ENCODE results near the gene GRIN3B. TPM values are rescaled to one million over a fixed set of nuclear protein-coding genes. Genes with fewer than 3 reads are reported as not detected.
A peak's percentile ranks its signal among the peaks of the same experiment; 100 is the strongest.

GRIN3B gene
- total and polyA plus RNA-seq, 10 of the 15 experiments (the other 5 are each of a cell fraction or from before 2014, with no cell fraction given), result 0.15 TPM; not detected in 9

DNA sequence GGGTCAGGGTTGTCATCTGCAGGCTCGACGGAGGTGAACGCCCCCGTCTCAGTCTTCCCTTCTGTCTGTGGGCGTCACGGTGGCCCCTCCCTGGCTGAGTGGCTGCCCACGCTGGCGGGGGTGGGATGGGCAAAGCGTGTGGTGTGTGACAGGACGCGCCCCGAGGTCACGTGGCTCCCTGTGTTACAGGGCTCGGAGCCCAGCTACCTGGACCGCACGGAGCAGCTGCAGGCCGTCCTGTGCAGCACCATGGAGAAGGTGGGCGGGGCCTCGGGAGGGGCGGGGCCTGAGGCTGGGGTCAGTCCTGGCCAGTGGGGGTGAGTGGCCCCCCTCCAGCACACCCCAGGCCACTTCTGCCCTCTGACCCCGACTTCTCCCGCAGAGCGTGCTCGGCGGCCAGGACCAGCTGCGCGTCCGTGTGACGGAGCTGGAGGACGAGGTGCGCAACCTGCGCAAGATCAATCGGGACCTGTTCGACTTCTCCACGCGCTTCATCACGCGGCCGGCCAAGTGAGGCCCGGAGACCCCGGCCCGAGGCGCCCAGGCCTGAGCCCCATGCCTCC is 6.3 kb upstream of the GRIN3B start:
- Histone ChIP-seq H3K36me3 (ENCODE audit: control insufficient read depth in 2 of 2, insufficient read depth in 2 of 2, low read length in 1 of 2) (peaks cover 4 to 14% of the 10 kb centered on the region in 2 experiments; a peak in 3 of 4 replicates), H3K4me2 (ENCODE audit: control insufficient read depth, insufficient read depth) (no peak overlapping the region), H3K27ac (ENCODE audit: control insufficient read depth, insufficient read depth) (no peak overlapping the region), H3K4me1 (ENCODE audit: control insufficient read depth, insufficient read depth, low read length) (no peaks in the 10 kb centered on the region; the same call in 1 of the 2 replicates), H3K27me3 (replicated peaks in 1 of 2; ENCODE audit: control insufficient read depth in 2 of 2, insufficient read depth in 2 of 2, low read length in 1 of 2) (no peaks in the 10 kb centered on the region), H3K4me3 (no peak overlapping the region), H4K20me1 (ENCODE audit: control insufficient read depth, insufficient read depth) (no peaks in the 10 kb centered on the region), H3K9ac (ENCODE audit: control insufficient read depth, insufficient read depth, low read length) (no peak overlapping the region), H3K79me2 (ENCODE audit: control insufficient read depth, insufficient read depth, low read length) (no peaks in the 10 kb centered on the region), H2AFZ (ENCODE audit: control insufficient read depth, low read depth, low read length) (no peak overlapping the region), H3K9me3 (replicated peaks; ENCODE audit: control insufficient read depth, insufficient read depth, low read length) (no peaks in the 10 kb centered on the region)
- ChIA-PET CTCF (no interaction called here), RAD21 (ENCODE audit: unreplicated experiment) (no interaction called here), SMC1A (ENCODE audit: uncharacterized antibody, unreplicated experiment) (no interaction called here), POLR2A (no interaction called here)
- FAIRE-seq, result no peak
- TF ChIP-seq, protein P1, sequence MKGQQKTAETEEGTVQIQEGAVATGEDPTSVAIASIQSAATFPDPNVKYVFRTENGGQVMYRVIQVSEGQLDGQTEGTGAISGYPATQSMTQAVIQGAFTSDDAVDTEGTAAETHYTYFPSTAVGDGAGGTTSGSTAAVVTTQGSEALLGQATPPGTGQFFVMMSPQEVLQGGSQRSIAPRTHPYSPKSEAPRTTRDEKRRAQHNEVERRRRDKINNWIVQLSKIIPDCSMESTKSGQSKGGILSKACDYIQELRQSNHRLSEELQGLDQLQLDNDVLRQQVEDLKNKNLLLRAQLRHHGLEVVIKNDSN (IDR thresholded peaks at IDR 0.05; ENCODE audit: borderline replicate concordance, extremely low read length, insufficient read depth, low read depth, low read length), result peak; percentile 32
- TF ChIP-seq STAT3 (IDR thresholded peaks at IDR 0.05; ENCODE audit: low read depth, low read length) (no peak), POLR2A (IDR thresholded peaks at IDR 0.05; ENCODE audit: low read depth, low read length) (peak; percentile 64)
- in situ Hi-C loops (cut with MboI) (no loop called here), intact Hi-C loops (cut with micrococcal nuclease; ENCODE audit: unreplicated experiment) (no loop called here)
- ATAC-seq, result no peak
- 92% methylated on average over 39 of the region's 43 CpGs for WGBS (ENCODE audit: insufficient coverage, insufficient replicate concordance, low lambda C conversion rate, missing lambda C conversion rate)
- DNase-seq (ENCODE audit: low read depth, low spot score), result no peak
- no TSS peak for BruUV-seq (replicated peaks)

DNA sequence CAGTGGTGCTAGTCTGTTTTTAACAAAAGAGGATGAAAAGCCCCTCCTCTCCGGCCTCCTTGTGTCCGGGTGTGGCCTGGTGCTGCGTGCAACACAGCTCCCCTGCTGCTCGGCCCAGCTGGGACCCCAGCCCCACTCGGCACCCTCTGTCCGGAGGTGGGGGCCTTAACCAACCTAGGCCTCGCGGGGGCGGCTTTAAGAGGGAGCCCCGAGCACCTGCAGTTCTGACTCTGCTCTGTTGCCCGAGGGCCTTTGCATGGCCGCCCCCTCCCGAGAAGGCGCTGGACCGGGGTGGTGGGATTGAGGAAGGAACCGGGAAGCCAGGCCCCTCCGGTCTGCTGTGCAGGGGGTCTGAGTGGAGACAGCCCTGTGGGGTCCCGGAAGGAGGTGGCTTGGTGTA is 5.7 kb upstream of the GRIN3B start:
- SMC1A ChIA-PET (ENCODE audit: uncharacterized antibody, unreplicated experiment), result no interaction called here
- Histone ChIP-seq H3K27ac (ENCODE audit: control insufficient read depth, insufficient read depth) (no peak overlapping the region), H3K4me2 (ENCODE audit: control insufficient read depth, insufficient read depth) (no peak overlapping the region), H3K9ac (ENCODE audit: control insufficient read depth, insufficient read depth, low read length) (no peak overlapping the region), H3K9me3 (replicated peaks; ENCODE audit: control insufficient read depth, insufficient read depth, low read length) (no peaks in the 10 kb centered on the region), H2AFZ (ENCODE audit: control insufficient read depth, low read depth, low read length) (no peak overlapping the region), H4K20me1 (ENCODE audit: control insufficient read depth, insufficient read depth) (no peaks in the 10 kb centered on the region), H3K36me3 (ENCODE audit: control insufficient read depth in 2 of 2, insufficient read depth in 2 of 2, low read length in 1 of 2) (peaks cover 4 to 12% of the 10 kb centered on the region in 2 experiments; a peak in 3 of 4 replicates), H3K4me3 (no peak overlapping the region), H3K79me2 (ENCODE audit: control insufficient read depth, insufficient read depth, low read length) (no peaks in the 10 kb centered on the region), H3K27me3 (replicated peaks in 1 of 2; ENCODE audit: control insufficient read depth in 2 of 2, insufficient read depth in 2 of 2, low read length in 1 of 2) (no peaks in the 10 kb centered on the region), H3K4me1 (ENCODE audit: control insufficient read depth, insufficient read depth, low read length) (no peaks in the 10 kb centered on the region; the same call in 1 of the 2 replicates)
- WGBS (ENCODE audit: insufficient coverage, insufficient replicate concordance, low lambda C conversion rate, missing lambda C conversion rate), result 93% methylated on average over 18 of the region's 18 CpGs
- intact Hi-C loops (cut with micrococcal nuclease; ENCODE audit: unreplicated experiment) (no loop called here), in situ Hi-C loops (cut with MboI) (no loop called here)
- FAIRE-seq, result no peak
- CTCF ChIA-PET, result no interaction called here
- POLR2A ChIA-PET, result no interaction called here
- ATAC-seq, result no peak
- DNase-seq (ENCODE audit: low read depth, low spot score), result no peak
- RAD21 ChIA-PET (ENCODE audit: unreplicated experiment), result no interaction called here
- BruUV-seq (replicated peaks), result no TSS peak
- no peak for TF ChIP-seq TCF7 (IDR thresholded peaks at IDR 0.05; ENCODE audit: borderline replicate concordance)
- no peak for TF ChIP-seq RFX5 (IDR thresholded peaks at IDR 0.05; ENCODE audit: low read depth, low read length)
- TF ChIP-seq, protein P2, sequence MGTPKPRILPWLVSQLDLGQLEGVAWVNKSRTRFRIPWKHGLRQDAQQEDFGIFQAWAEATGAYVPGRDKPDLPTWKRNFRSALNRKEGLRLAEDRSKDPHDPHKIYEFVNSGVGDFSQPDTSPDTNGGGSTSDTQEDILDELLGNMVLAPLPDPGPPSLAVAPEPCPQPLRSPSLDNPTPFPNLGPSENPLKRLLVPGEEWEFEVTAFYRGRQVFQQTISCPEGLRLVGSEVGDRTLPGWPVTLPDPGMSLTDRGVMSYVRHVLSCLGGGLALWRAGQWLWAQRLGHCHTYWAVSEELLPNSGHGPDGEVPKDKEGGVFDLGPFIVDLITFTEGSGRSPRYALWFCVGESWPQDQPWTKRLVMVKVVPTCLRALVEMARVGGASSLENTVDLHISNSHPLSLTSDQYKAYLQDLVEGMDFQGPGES (IDR thresholded peaks at IDR 0.05), result no peak
- TF ChIP-seq, protein P3, sequence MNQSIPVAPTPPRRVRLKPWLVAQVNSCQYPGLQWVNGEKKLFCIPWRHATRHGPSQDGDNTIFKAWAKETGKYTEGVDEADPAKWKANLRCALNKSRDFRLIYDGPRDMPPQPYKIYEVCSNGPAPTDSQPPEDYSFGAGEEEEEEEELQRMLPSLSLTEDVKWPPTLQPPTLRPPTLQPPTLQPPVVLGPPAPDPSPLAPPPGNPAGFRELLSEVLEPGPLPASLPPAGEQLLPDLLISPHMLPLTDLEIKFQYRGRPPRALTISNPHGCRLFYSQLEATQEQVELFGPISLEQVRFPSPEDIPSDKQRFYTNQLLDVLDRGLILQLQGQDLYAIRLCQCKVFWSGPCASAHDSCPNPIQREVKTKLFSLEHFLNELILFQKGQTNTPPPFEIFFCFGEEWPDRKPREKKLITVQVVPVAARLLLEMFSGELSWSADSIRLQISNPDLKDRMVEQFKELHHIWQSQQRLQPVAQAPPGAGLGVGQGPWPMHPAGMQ (IDR thresholded peaks at IDR 0.05; ENCODE audit: borderline replicate concordance), result no peak
- TF ChIP-seq NFYA (IDR thresholded peaks at IDR 0.05; ENCODE audit: borderline replicate concordance, low read depth, low read length), result no peak
- no peak for TF ChIP-seq TCF3 (IDR thresholded peaks at IDR 0.05; ENCODE audit: borderline replicate concordance, insufficient read depth, low read depth, low read length)
- no peak for TF ChIP-seq EED (IDR thresholded peaks at IDR 0.05; ENCODE audit: low read depth)
- TF ChIP-seq, protein P4, sequence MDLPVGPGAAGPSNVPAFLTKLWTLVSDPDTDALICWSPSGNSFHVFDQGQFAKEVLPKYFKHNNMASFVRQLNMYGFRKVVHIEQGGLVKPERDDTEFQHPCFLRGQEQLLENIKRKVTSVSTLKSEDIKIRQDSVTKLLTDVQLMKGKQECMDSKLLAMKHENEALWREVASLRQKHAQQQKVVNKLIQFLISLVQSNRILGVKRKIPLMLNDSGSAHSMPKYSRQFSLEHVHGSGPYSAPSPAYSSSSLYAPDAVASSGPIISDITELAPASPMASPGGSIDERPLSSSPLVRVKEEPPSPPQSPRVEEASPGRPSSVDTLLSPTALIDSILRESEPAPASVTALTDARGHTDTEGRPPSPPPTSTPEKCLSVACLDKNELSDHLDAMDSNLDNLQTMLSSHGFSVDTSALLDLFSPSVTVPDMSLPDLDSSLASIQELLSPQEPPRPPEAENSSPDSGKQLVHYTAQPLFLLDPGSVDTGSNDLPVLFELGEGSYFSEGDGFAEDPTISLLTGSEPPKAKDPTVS (IDR thresholded peaks at IDR 0.05; ENCODE audit: low read depth, low read length), result no peak
- TF ChIP-seq STAT1 (conservative IDR thresholded peaks at IDR 0.05), result no peak
- TF ChIP-seq ZZZ3 (IDR thresholded peaks at IDR 0.05; ENCODE audit: control insufficient read depth, insufficient read length, low read depth), result no peak
- no peak for TF ChIP-seq SIN3A (IDR thresholded peaks at IDR 0.05; ENCODE audit: low read depth, low read length)

Measured in GM12878 (cell line).